ENCODE measurements around the gene MN1. TPM values are rescaled to one million over a fixed set of nuclear protein-coding genes. Genes with fewer than 3 reads are reported as not detected.

Gene MN1
- total and polyA plus RNA-seq, 2 donors (not counting 1 experiment from before 2014, with no cell fraction given) = 0.02 to 0.12 TPM

- Histone ChIP-seq H3K36me3 (replicated peaks in 1 of 2; ENCODE audit: control extremely low read depth in 1 of 2, control insufficient read depth in 1 of 2, extremely low read depth in 1 of 2, insufficient read depth in 2 of 2, low read length in 1 of 2) (no peaks in the 10 kb centered on the region), H3K4me3 (ENCODE audit: control extremely low read depth in 1 of 5, extremely low read depth in 1 of 5, insufficient read depth in 1 of 5, low read depth in 2 of 5, low read length in 4 of 5) (no peak overlapping the region), H3K9ac (ENCODE audit: low read length) (no peak overlapping the region), H3K9me3 (ENCODE audit: control extremely low read depth in 1 of 3, control insufficient read depth in 2 of 3, insufficient read depth in 1 of 3, low read length in 2 of 3) (no peaks in the 10 kb centered on the region), H3K4me2 (replicated peaks; ENCODE audit: low read depth, low read length, poor library complexity, severe bottlenecking) (no peak overlapping the region), H3K27me3 (replicated peaks in 1 of 4; ENCODE audit: control extremely low read depth in 1 of 4, control insufficient read depth in 3 of 4, insufficient read depth in 4 of 4, low read length in 3 of 4) (peaks cover 0 to 10% (median 0%) of the 10 kb centered on the region in 4 experiments), H3K27ac (ENCODE audit: low read length in 2 of 2) (no peak overlapping the region), H4K20me1 (ENCODE audit: control insufficient read depth, insufficient read depth, low read length, poor library complexity, severe bottlenecking) (no peaks in the 10 kb centered on the region), H3K4me1 (ENCODE audit: control insufficient read depth in 2 of 2, insufficient read depth in 2 of 2, low read length in 2 of 2) (no peaks in the 10 kb centered on the region), H2AFZ (ENCODE audit: insufficient read depth, low read depth, low read length, poor library complexity, severe bottlenecking) (no peak overlapping the region), H3K79me2 (ENCODE audit: control insufficient read depth, insufficient read depth, low read length) (no peaks in the 10 kb centered on the region)
- no peaks in the 10 kb centered on the region for H3K4me1 Mint-ChIP-seq
- ChIA-PET CTCF (interaction anchor here (0.6 kb wide), 1 partner anchor 1282 kb away, joined by 3 read pairs; no protein-coding TSS in a partner anchor), POLR2A (no interaction called here)
- ATAC-seq (ENCODE audit: low read depth) (no peak), DNase-seq (no peak)
- no peak overlapping the region for H3K4me3 Mint-ChIP-seq
- peaks cover 20% of the 10 kb centered on the region for H3K27me3 Mint-ChIP-seq
- WGBS (ENCODE audit: insufficient coverage) = 99% methylated on average over 12 of the region's 13 CpGs
- intact Hi-C loops (cut with micrococcal nuclease) = no loop called here
- TF ChIP-seq, protein P1, sequence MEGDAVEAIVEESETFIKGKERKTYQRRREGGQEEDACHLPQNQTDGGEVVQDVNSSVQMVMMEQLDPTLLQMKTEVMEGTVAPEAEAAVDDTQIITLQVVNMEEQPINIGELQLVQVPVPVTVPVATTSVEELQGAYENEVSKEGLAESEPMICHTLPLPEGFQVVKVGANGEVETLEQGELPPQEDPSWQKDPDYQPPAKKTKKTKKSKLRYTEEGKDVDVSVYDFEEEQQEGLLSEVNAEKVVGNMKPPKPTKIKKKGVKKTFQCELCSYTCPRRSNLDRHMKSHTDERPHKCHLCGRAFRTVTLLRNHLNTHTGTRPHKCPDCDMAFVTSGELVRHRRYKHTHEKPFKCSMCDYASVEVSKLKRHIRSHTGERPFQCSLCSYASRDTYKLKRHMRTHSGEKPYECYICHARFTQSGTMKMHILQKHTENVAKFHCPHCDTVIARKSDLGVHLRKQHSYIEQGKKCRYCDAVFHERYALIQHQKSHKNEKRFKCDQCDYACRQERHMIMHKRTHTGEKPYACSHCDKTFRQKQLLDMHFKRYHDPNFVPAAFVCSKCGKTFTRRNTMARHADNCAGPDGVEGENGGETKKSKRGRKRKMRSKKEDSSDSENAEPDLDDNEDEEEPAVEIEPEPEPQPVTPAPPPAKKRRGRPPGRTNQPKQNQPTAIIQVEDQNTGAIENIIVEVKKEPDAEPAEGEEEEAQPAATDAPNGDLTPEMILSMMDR (IDR thresholded peaks at IDR 0.05) = no peak
- no peak for TF ChIP-seq EZH2 (IDR thresholded peaks at IDR 0.05; ENCODE audit: borderline replicate concordance, insufficient read depth, low read depth, low read length, poor library complexity, severe bottlenecking)
- H3K27ac Mint-ChIP-seq = no peak overlapping the region
- H3K9me3 Mint-ChIP-seq (ENCODE audit: insufficient read depth) = no peaks in the 10 kb centered on the region
Observed at GRCh38 chr22:27783436-27784119, 18.0 kb downstream of the MN1 start.

GRCh38 chr22:27782088-27782487 is 19.5 kb downstream of the MN1 start:
- no peak overlapping the region for H3K4me3 ChIP-seq (ENCODE audit: control extremely low read depth in 1 of 5, extremely low read depth in 1 of 5, insufficient read depth in 1 of 5, low read depth in 2 of 5, low read length in 4 of 5)
- Mint-ChIP-seq H3K4me3 (no peak overlapping the region), H3K4me1 (no peaks in the 10 kb centered on the region), H3K9me3 (ENCODE audit: insufficient read depth) (no peaks in the 10 kb centered on the region), H3K27ac (no peak overlapping the region), H3K27me3 (peaks cover 23% of the 10 kb centered on the region)
- DNase-seq (no peak), ATAC-seq (ENCODE audit: low read depth) (no peak)
- H3K79me2 ChIP-seq (ENCODE audit: control insufficient read depth, insufficient read depth, low read length) = no peaks in the 10 kb centered on the region
- no peak overlapping the region for H2AFZ ChIP-seq (ENCODE audit: insufficient read depth, low read depth, low read length, poor library complexity, severe bottlenecking)
- intact Hi-C loops (cut with micrococcal nuclease) = no loop called here
- H3K27me3 ChIP-seq (replicated peaks in 1 of 4; ENCODE audit: control extremely low read depth in 1 of 4, control insufficient read depth in 3 of 4, insufficient read depth in 4 of 4, low read length in 3 of 4) = peaks cover 0 to 10% (median 0%) of the 10 kb centered on the region in 4 experiments
- no peak overlapping the region for H3K27ac ChIP-seq (ENCODE audit: low read length in 2 of 2)
- H4K20me1 ChIP-seq (ENCODE audit: control insufficient read depth, insufficient read depth, low read length, poor library complexity, severe bottlenecking) = no peaks in the 10 kb centered on the region
- POLR2A ChIA-PET = no interaction called here
- H3K36me3 ChIP-seq (replicated peaks in 1 of 2; ENCODE audit: control extremely low read depth in 1 of 2, control insufficient read depth in 1 of 2, extremely low read depth in 1 of 2, insufficient read depth in 2 of 2, low read length in 1 of 2) = no peaks in the 10 kb centered on the region
- H3K4me1 ChIP-seq (ENCODE audit: control insufficient read depth in 2 of 2, insufficient read depth in 2 of 2, low read length in 2 of 2) = no peaks in the 10 kb centered on the region
- no peak overlapping the region for H3K4me2 ChIP-seq (replicated peaks; ENCODE audit: low read depth, low read length, poor library complexity, severe bottlenecking)
- CTCF ChIA-PET = no interaction called here
- 95% methylated on average over 11 of the region's 13 CpGs for WGBS (ENCODE audit: insufficient coverage)
- H3K9ac ChIP-seq (ENCODE audit: low read length) = no peak overlapping the region
- H3K9me3 ChIP-seq (ENCODE audit: control extremely low read depth in 1 of 3, control insufficient read depth in 2 of 3, insufficient read depth in 1 of 3, low read length in 2 of 3) = no peaks in the 10 kb centered on the region
- no peak for TF ChIP-seq EZH2 (IDR thresholded peaks at IDR 0.05; ENCODE audit: borderline replicate concordance, insufficient read depth, low read depth, low read length, poor library complexity, severe bottlenecking)
- TF ChIP-seq, protein P1 (IDR thresholded peaks at IDR 0.05) = no peak
